Measurements from ENCODE around the gene FCN1.

- no peak for TF ChIP-seq EZH2 (IDR thresholded peaks at IDR 0.05)
- TF ChIP-seq POLR2AphosphoS5 (IDR thresholded peaks at IDR 0.05; ENCODE audit: borderline replicate concordance, low read depth, low read length) = no peak
- no peak for TF ChIP-seq FOXP2 (optimal IDR thresholded peaks at IDR 0.05; ENCODE audit: control extremely low read depth, extremely low read length, insufficient read depth)
These were observed 26.7 kb downstream of the FCN1 start for GRCh38 chr9:134891053-134891452.

All from SK-N-MC (cell line).